Measurements from ENCODE around the gene SNRK.

- TF ChIP-seq CTCF (IDR thresholded peaks at IDR 0.05) (no peak), POLR2A (IDR thresholded peaks at IDR 0.05) (no peak)
Observed at GRCh38 chr3:43248185-43248583, 38.2 kb upstream of the SNRK start.
